ENCODE data around the gene CHAMP1. TPM values are rescaled to one million over a fixed set of nuclear protein-coding genes. Genes with fewer than 3 reads are reported as not detected.
A peak's percentile ranks its signal among the peaks of the same experiment; 100 is the strongest.

CHAMP1 gene, protein sequence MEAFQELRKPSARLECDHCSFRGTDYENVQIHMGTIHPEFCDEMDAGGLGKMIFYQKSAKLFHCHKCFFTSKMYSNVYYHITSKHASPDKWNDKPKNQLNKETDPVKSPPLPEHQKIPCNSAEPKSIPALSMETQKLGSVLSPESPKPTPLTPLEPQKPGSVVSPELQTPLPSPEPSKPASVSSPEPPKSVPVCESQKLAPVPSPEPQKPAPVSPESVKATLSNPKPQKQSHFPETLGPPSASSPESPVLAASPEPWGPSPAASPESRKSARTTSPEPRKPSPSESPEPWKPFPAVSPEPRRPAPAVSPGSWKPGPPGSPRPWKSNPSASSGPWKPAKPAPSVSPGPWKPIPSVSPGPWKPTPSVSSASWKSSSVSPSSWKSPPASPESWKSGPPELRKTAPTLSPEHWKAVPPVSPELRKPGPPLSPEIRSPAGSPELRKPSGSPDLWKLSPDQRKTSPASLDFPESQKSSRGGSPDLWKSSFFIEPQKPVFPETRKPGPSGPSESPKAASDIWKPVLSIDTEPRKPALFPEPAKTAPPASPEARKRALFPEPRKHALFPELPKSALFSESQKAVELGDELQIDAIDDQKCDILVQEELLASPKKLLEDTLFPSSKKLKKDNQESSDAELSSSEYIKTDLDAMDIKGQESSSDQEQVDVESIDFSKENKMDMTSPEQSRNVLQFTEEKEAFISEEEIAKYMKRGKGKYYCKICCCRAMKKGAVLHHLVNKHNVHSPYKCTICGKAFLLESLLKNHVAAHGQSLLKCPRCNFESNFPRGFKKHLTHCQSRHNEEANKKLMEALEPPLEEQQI
- polyA plus RNA-seq (ENCODE audit: insufficient read length): 13.3 TPM

DNA sequence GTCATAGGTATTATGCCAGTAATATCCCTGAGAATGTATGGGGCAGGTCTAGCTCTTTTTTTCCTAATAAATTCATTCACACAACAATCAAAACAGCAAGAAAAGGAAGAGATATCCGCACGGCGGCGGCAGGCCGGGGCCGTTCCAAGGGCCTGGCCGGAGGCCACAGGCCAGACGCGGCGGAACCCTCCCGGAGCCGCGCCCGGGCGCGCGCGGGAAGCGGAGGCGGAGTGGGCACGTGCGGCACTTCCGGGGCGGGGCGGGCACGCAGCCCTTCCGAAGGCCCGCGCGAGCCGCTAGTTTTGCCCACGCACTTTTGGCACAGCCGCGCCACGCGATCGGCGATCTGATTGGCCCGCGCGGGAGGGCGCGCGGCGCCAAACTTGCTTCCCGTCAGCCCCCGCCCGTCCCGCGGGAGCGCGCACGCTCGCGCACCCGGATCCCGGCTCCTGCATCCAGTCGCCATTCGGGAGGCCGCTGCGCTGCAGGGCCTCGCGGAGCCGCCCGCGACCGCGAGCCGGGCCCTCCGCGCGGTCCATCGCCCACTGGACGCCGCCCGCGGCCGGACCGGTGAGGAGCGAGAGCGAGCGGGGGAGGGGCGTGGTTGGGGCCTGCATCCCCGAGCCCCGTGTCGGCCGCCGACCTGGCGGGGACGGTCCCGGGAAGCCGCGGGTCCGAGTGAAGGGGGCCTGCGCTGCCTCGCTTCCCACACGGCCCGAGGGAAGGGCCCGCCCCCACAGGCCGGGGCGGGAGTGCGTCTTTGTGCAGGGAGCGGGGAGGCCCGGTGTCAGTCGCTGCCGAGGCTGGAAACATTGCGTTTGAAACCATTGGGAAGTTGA, at the start of gene CHAMP1:
TSS of gene CHAMP1 (plus strand) at position 430 of the 839 bp plus-strand sequence. CDS start 9,340 bp downstream, outside the sequence.
- DNase-seq: peak; percentile 98

DNA sequence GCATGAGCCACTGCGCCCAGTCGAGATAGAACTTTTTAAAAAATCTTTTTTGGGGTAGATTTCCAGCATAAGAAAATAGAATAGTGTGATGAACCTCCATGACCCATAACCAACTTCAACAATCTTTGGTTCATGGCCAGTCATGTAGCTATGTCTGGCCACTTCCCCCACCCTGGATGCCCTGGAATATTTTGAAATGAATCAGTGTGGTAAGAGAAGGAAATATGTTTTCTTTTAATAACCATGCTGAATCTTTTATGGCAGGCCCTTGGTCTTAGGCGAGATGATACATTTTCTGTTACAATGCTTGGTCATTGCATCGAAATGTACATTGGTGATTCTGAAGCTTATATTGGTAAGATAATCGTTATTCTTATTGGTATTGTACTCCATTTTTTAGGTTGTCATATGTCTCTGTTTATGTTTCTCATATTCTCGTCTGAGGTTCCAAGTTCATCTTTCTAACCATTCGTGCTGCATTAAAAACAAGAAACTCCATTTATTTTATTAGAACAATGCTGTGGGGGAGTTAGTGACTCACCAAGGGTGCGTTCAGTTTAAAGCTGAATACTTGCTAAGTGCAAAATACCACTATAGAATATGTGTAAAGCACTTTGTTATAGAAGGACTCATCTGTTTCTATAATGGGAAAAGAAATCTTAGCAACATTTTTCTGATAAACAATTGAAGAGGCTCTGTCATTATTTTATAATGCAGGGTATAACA, 49.3 kb upstream of the CHAMP1 start:
- no peak for DNase-seq

DNA sequence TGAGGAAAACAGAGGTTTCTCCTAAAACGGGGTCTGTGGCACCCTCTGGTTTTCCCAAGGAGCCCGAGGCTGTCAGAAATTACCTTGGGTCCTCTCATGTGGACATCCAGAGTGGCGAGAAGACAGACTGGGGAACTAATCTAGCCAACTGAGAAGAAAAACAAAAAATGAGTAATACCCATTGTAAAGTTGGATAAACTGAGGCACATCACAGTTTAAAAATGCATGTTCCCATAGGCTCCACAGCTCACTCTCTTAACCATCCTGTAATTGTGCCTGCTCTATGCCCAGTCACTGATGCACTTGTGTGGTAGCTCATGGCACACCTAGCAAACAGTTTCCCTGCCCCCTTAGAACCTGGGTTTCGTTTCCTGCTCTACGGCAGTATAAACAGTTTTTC, 48.1 kb upstream of the CHAMP1 start:
- no peak for DNase-seq

DNA sequence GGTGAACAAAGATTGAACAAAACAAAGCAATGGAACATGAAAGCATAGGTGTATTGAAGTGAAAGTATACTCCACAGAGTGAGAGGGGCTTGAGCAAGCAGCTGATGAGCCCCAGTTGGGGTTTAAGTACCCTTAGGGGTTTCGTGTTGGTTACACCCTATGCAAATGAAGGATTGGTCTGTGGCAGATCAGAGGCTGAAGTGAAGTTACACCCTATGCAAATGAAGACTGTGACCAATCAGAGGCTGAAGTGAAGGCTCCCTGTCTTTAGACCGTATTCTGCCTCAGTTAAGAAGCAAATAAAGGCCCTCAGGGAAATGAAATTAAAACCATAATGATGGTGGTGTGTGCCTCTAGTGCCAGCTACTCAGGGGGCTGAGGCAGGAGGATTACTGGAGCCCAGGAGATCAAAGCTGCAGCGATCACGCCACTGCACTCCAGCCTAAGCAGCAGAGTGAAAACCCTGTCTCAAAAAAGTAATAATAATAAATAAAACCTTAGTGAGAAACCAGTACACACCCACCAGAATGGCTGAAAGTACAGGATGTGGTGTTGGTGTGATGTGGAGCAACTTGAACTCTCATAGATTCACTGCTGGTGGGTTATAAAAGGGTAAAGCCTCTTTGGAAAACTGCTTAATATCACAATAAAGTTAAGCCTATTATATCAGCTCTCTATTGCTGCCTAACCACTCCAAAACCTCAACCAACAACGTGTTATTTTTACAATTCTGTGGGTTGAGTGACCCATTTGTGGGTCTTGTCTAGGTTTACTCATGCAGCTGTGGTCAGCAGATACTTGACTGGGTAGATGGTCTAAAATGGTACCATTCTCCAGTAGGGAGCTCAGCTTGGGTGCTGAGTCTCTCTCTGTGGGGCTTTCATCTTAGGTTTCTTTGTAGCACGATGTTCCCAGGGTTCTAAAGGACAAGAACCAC, 45.7 kb upstream of the CHAMP1 start:
- no peak for DNase-seq

DNA sequence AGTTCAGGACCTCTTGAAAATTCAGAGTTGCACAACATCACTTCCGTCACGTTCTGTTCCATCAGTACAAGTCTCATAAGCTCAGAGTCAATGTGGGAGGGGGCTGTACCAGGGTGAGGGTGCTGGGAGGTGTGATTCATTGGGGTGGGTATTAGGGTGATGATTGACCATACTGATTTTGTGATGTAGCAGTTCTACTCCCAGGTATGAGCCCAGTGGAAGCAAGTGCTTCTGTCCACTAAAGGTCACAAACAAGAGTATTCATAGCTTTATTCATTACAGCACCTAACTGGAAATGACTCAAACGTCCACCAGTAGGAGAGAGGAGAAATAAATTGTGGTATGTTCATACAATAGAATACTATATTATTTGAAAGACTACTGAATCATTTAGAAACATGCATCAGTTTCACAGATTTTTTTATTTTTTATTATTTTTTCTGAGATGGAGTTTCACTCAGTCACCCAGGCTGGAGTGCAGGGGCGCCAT, 45.0 kb upstream of the CHAMP1 start:
- DNase-seq: no peak

- no peak for DNase-seq
Observed at GRCh38 chr13:114272977-114273376, 41.3 kb upstream of the CHAMP1 start.

GRCh38 chr13:114275304-114275703, 39.0 kb upstream of the CHAMP1 start:
- DNase-seq: peak; percentile 6

- DNase-seq: no peak
Observed at GRCh38 chr13:114279146-114279545, 35.2 kb upstream of the CHAMP1 start.

GRCh38 chr13:114279758-114280355, 34.4 kb upstream of the CHAMP1 start:
- no peak for DNase-seq

- DNase-seq: peak; percentile 95
Observed at GRCh38 chr13:114281351-114282040, 32.8 kb upstream of the CHAMP1 start, which contains the start of gene UPF3A. Gene UPF3A, plus strand, starts transcription at chr13:114281601. Its CDS starts 39 bp downstream, at chr13:114281640.

DNA sequence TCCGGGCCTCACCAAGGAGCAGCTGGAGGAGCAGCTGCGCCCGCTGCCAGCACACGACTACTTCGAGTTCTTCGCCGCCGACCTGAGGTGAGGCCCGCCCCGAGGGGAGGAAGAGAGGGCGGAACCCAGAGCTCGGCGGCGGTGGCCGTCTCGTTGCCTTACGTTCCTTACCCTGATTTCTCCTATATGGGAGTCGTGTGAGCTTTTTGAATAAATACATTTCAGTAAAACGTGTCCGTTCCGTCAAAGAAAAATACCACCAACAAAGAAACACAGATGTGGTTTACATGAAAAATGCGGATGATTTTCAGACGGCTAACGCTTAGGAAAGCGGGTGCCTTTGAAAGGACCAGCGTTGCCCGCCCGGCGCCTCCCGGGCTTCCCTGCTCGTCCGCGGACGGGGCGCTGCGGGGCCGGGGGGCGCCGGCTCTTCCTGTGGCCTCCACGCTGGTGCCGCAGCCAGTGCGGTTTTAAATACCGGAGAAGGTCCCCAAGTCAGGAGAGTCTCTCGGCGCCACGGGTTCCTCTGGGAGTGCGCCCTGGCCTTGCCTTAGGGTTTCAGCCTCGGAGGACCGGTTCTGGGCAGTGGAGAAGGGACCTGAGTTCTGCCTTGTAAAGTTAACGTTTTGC, 32.1 kb upstream of the CHAMP1 start:
- peak; percentile 69 for DNase-seq

DNA sequence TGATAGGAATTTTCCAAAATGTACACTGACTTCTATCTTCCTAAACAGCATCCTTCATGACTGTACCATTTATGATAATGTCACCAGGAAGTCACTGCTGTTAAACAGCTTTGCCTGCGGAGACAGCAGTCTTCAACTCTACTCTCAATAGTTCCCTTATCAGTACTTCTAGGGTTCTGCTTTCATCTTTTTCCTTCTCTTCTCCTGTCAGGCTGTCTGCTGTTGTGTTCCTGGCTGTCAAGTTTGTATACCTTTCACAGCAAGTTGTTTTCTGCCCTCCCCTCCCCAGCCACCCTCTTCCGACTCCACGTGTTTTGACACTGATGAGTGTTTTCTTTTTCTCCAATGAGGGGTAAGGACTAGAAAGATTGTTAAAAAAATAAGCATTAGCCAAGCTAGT, 30.7 kb upstream of the CHAMP1 start:
- DNase-seq: no peak

GRCh38 chr13:114284680-114285079, 29.6 kb upstream of the CHAMP1 start:
- DNase-seq: no peak

DNA sequence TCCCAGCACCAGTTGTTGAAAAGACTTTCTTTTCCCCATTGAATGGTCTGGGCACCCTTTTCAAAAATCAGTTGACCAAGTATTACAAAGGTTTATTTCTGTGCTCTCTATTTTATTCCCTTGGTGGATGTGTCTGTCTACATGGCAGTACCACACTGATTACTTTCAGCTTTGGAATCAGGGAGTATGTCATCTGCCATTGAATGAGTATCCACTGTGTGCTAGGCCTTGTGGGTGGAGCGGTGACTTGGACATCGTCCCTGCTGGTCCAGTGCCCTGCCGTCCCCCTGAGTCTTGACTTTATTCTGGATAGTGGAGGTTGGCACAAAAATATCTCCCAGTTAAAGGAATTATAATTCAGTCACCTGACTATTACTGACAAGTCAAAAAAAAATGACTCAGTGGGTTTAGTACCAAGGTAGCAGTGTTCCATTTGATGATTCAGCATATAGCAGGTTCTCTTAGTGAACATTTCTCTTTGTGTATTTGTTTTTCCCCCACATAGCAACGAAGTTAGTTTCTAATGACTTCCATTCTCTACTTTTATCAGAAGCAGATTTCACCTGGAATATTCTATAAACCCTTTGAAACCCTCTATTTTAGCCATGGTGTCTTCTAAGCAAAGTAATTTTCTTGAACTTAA, 29.0 kb upstream of the CHAMP1 start:
- DNase-seq: no peak

DNA sequence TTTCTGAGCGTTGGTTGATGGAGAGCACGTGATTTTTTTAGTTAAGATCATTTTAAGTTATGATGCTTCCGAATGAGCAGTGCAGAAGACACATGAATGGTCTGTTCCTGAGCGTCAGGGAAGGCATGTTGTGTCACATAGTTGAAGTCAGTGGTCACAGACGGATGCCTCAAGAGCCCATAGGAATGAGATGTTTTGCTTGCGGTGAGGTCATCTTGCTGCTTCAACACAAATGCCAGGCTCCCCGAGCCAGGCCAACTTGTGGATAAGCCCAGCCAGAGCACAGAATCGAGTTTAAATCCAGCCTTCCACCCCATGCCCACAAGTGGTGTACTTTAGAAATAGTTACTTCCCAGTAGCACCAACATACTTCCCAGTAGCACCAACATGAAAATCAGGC, 27.5 kb upstream of the CHAMP1 start:
- no peak for DNase-seq

DNA sequence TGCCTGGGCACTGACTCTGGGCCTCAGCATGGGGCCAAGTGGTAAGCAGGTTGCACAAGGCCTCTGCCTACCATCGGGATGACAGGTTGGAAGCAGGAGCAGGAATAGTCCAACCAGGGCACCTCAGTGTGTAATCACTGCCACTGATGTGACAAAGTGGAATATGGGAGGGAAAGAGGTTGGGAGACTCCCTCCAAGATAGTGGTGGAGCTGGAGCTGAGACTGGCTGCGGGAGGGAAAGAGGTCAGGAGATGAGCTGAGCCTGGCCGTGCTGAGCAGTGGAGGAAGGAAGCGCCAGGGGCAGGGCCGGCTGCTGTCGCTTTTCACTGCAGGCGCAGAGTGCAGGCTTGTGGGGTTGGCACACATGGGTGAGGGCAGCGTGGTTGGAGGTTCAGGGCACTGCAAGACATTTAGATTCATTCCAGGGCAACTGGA, 26.1 kb upstream of the CHAMP1 start:
- DNase-seq: no peak

- DNase-seq: no peak
Observed at GRCh38 chr13:114296448-114296847, 17.9 kb upstream of the CHAMP1 start.

DNA sequence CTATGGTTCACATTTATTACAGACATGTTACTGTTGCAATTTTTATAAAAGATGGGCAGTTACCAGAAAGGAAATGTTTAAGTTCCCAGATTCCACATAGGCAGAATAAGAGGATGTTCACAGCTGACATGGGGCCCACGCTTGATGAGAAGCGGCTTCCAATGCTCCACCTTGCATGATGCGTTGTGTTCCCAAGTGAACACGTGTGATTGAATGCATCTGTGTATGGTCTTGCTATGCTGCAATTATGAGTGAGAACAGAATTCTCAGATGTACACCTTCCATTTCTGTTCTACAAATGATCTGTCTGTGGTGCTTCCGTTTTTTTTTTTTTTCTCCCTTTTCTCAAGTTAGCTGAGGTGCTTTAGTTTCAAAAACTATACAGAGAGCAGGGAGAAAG, 17.4 kb upstream of the CHAMP1 start:
- no peak for DNase-seq

All from hindlimb muscle (tissue), 1 donor.